GM21825 (cell line): Measurements from ENCODE around the gene USH1C.

Experiments used
- ATAC-seq: cut with Tn5 transposase; IDR thresholded peaks from one replicate; pipeline ENCODE4 v1.9.1; 2021; ENCODE audit warnings: mild to moderate bottlenecking, moderate library complexity; ENCODE audit not compliant: unreplicated experiment

USH1C gene

GRCh38 chr11:17528906-17529843 is 15.0 kb downstream of the USH1C start:
- no peak for ATAC-seq

GRCh38 chr11:17528181-17528691 is 16.0 kb downstream of the USH1C start:
- ATAC-seq, result peak; percentile 61

- ATAC-seq, result no peak
Observed at GRCh38 chr11:17527628-17527995, 16.6 kb downstream of the USH1C start.

- ATAC-seq, result no peak
Observed at GRCh38 chr11:17526931-17527627, 17.1 kb downstream of the USH1C start.

GRCh38 chr11:17526326-17526725 is 17.9 kb downstream of the USH1C start:
- no peak for ATAC-seq

GRCh38 chr11:17525570-17525969 is 18.6 kb downstream of the USH1C start:
- no peak for ATAC-seq

- no peak for ATAC-seq
Observed at GRCh38 chr11:17524221-17524620, 20.0 kb downstream of the USH1C start.

- no peak for ATAC-seq
Observed at GRCh38 chr11:17522655-17523054, 21.6 kb downstream of the USH1C start.

- no peak for ATAC-seq
Observed at GRCh38 chr11:17521106-17521900, 22.9 kb downstream of the USH1C start.

GRCh38 chr11:17519061-17519885 is 24.9 kb downstream of the USH1C start:
- no peak for ATAC-seq

GRCh38 chr11:17518366-17518765 is 25.9 kb downstream of the USH1C start:
- ATAC-seq, result no peak

GRCh38 chr11:17517186-17517585 is 27.0 kb downstream of the USH1C start:
- ATAC-seq, result no peak

- ATAC-seq, result no peak
Observed at GRCh38 chr11:17516551-17517150, 27.6 kb downstream of the USH1C start.

GRCh38 chr11:17515443-17516176 is 28.6 kb downstream of the USH1C start:
- no peak for ATAC-seq

- no peak for ATAC-seq
Observed at GRCh38 chr11:17514476-17514875, 29.7 kb downstream of the USH1C start.

GRCh38 chr11:17513853-17514252 is 30.4 kb downstream of the USH1C start:
- no peak for ATAC-seq

GRCh38 chr11:17512101-17512500 is 32.1 kb downstream of the USH1C start:
- no peak for ATAC-seq

- ATAC-seq, result no peak
Observed at GRCh38 chr11:17511571-17511970, 32.6 kb downstream of the USH1C start.
